Erythroblast (primary cell): ENCODE results near the gene GOLGA1.

ENCODE experiments used
- GATA1 ChIP-seq: IDR thresholded peaks from 2 replicates; pipeline ENCODE4 v1.6.1; 2011; ENCODE audit warnings: low read depth, mild to moderate bottlenecking, control low read depth, low read length, moderate library complexity
- POLR2A ChIP-seq: IDR thresholded peaks from 2 replicates; pipeline ENCODE4 v1.6.1; 2011; ENCODE audit warnings: mild to moderate bottlenecking, low read length

DNA sequence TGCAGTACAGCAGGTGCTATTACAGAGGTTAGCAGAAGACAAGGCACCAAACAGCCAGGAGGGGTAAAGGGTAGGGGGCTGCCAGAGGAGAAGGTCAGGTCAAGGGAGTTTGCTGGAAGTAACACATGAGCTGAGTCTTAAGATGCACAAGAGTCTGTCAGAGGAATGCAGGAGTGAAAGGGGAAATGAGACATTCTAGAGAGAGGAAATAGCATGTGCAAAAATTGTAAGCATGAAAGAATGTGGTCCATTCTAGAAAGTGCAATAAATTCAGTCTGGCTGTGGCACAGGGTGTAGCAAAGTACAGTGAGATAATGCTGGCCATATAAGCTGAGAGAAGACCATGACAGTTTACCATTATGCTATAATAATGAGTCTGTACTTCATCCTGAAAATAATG lies 6.6 kb downstream of the GOLGA1 start:
- no peak for TF ChIP-seq POLR2A
- TF ChIP-seq GATA1, result no peak
